Hematopoietic multipotent progenitor cell treated with erythropoietin and hydrocortisone succinate and interleukin-3 and kit ligand, for 6 days (in vitro differentiated cells): Measurements from ENCODE around the gene PCDHGC4.
A peak's percentile ranks its signal among the peaks of the same experiment; 100 is the strongest.

Experiments
- DNase-seq: peaks from one replicate; pipeline ENCODE4 v3.0.0-alpha.2; 2015

The PCDHGC4 gene

GRCh38 chr5:141490771-141491170, 5.9 kb downstream of the PCDHGC4 start:
- DNase-seq, result no peak

GRCh38 chr5:141491323-141492167, 6.7 kb downstream of the PCDHGC4 start:
- no peak for DNase-seq

- DNase-seq, result no peak
Measured at GRCh38 chr5:141492168-141492885, 7.5 kb downstream of the PCDHGC4 start.

- DNase-seq, result no peak
Measured at GRCh38 chr5:141493500-141494422, 8.9 kb downstream of the PCDHGC4 start.

DNA sequence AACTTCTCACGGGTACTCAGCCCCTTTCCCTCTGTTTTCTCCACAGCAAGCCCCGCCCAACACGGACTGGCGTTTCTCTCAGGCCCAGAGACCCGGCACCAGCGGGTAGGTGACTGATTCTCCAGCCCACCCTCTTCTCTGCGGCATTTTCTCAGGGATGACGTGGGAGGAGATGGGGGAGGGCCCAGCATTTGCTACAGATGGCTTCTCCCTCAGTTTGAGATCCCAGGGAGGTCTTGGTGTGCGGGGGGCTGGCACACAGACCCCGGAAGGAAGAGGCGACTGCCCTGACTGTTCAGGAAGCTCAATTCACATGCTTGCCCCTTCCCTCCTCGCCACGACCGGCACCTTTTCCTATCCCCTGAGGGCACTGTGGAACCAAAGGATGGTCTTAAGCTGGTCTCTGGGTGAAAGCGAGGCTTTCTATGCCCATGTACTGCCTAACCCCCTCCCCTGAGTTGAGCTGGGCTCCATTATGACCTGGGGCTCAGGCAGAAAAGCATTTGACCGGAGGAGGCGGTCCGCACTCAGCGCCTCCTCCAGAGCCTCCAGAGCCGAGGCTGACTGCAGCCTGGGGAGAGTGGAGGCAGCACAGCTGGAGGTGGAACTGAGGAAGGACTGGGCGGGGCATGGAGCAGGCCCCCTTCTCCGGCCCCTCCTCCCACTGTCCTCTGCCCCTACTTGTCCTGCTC, 10.1 kb downstream of the PCDHGC4 start:
- DNase-seq, result no peak

DNA sequence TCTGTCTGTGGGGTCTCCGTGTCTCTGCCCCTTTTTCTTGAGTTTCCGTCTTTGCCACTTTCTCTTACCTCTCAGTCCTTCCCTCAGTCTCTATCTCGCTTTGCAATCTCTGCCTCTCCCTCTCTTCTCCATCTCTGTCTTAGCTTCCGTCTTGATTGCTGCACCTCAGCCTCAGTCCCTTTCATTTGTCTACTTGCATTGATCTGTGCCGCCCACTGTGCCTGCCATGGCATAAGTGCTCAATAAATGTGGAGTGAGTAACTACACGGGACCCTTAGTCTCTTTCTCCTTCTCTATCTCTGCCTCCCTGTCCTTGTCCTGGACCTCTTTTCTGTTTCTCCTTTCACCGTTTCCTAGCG, 10.6 kb downstream of the PCDHGC4 start:
- DNase-seq, result no peak

DNA sequence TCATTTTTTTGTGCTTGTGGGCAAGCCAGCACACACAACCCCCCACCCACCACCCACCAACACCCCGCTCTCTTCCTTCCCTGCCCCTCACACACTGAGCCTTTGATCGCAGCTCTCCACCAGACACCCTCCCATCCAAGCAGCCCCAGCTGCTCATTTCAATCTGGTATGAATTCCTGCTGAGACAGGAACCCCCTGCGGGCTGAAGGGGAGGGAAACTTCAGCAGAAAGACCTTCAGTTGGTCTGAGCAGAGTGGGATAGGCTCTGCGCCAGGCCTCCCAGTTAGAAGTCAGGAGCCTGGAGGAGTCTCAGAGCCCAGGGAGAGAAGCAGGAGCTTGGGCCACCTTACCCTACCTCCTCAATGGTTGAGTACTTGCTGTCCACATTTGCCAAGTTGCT, 11.2 kb downstream of the PCDHGC4 start:
- DNase-seq, result no peak

- no peak for DNase-seq
Measured at GRCh38 chr5:141501761-141502160, 16.9 kb downstream of the PCDHGC4 start.

DNA sequence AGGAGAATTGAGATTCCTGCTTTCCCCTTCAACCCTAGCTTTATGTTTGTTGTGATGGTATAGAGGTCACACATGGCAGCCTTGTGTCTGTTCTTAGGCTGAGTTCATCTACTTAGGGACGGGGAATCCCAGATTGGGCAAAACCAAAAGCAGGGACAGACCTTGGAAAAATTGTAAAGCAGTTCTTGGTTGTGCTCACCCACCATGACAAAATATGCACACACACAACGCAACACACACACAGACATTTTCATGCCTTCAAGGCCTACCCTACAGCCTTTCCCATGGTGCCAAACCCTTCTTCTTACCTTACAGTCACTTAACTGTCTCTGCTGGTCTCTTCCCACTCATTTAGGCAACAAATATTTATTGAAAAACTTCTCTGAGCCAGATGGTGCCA, 18.9 kb downstream of the PCDHGC4 start:
- DNase-seq, result no peak

DNA sequence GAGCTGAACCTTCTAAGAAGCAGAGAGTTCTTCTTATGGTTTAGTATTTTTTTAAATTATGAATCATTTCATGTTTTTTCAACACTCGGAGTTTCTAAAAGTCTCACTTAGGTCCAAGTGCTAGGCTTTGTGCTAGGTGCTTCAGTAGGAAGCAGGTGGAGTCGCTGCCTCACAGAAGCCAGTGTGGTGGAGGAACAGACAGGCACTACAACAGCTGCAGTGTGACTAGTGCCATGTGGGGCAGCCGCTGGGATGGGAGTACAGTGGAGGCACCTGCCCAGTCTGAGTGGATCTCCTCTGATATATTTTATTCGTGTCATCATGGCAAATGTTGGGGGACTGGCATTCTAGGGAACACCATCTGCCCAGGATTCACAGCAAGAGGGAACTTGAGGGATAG, 19.4 kb downstream of the PCDHGC4 start:
- DNase-seq, result no peak

GRCh38 chr5:141506381-141507155, 21.7 kb downstream of the PCDHGC4 start:
- no peak for DNase-seq

DNA sequence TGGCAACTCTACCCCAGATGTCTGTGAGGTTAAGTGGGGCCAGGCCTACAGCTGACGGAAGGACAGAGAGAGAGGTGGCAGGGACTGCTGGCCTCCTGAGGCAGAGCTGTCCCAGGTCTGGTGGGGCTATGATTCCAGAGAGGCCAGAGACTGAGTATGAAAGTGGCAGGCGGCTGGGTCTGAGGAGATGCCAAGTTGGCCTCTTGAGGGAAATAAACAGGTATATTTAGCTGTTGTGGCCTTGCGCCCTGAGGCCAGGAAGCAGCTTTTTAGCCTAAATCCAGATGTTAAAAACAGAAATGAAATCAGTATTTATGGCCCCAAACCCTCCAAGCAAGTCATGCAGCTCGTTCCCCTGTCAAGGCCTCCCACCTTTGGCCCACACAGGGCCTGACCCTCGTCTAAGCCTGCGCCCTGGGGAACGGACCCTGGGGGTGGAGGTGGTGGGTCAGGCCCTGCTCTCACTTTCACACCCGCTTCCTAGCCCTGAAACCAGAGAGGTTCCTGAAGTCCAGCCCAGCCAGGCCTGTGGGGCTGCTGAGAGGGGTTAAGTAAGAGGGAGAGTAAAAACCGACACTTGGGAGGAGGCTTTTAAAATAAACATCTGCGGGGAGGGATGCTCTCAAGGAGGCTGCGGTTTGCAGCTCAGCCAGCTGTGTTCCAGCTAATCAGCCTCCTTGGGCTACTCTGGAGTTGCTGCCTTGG, 22.7 kb downstream of the PCDHGC4 start:
- no peak for DNase-seq

GRCh38 chr5:141508440-141508797, 23.6 kb downstream of the PCDHGC4 start:
- no peak for DNase-seq

DNA sequence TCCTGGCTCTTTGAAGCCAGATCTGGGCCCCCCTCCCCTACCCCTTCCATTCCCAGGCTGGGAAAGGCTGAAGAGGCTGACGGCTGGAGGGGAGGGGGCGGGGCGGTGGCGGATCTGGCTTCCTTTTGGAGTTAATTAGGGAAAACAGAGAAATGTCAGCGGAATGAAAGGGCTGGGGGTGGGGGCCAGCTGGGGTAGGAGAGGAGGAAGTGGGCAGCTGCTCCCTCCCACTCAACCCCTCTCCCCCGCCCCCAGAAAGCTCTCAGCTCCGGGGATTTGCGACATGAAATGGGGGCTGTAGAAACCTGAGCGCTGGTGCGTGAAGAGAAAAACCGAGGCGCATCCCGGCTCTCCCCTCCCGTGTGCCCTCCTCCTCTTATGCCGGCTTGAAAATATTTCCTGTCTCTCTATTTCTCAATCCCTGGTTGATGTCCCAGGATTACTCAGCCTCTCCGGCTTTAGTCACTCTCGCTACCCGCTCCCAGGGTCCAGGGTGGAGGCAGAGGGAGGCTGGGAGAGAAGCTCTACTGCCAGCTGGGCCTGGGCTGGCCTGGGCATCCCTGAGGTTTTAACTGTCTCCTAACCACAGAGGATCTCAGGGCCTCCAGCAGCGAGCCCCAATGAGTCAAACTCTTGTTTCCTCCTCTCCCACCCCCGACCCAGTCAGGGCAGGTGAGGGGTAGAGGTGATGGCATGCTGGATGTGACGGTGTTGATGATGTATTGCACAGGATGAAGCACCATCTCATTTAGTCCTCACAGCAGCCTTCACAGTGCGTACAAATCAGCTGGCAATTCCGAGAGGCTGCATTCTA, 24.2 kb downstream of the PCDHGC4 start:
- DNase-seq, result no peak

- DNase-seq, result no peak
Measured at GRCh38 chr5:141510160-141510559, 25.3 kb downstream of the PCDHGC4 start.

GRCh38 chr5:141510850-141511601, 26.2 kb downstream of the PCDHGC4 start:
- no peak for DNase-seq

DNA sequence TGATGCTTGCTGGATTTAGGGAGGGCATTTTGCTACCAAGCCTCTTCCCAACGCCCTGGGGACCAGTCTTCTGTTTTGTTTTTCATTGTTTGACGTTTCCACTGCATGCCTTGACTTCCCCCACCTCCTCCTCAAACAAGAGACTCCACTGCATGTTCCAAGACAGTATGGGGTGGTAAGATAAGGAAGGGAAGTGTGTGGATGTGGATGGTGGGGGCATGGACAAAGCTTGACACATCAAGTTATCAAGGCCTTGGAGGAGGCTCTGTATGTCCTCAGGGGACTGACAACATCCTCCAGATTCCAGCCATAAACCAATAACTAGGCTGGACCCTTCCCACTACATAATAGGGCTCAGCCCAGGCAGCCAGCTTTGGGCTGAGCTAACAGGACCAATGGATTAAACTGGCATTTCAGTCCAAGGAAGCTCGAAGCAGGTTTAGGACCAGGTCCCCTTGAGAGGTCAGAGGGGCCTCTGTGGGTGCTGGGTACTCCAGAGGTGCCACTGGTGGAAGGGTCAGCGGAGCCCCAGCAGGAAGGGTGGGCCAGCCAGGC, 27.0 kb downstream of the PCDHGC4 start:
- DNase-seq, result peak; percentile 20

DNA sequence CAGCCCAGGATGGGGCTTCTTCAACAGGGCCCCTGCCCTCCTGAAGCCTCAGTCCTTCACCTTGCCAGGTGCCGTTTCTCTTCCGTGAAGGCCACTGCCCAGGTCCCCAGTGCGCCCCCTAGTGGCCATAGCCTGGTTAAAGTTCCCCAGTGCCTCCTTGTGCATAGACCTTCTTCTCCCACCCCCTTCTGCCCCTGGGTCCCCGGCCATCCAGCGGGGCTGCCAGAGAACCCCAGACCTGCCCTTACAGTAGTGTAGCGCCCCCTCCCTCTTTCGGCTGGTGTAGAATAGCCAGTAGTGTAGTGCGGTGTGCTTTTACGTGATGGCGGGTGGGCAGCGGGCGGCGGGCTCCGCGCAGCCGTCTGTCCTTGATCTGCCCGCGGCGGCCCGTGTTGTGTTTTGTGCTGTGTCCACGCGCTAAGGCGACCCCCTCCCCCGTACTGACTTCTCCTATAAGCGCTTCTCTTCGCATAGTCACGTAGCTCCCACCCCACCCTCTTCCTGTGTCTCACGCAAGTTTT, 27.6 kb downstream of the PCDHGC4 start:
- peak; percentile 88 for DNase-seq
